HCT116 (cell line): ENCODE data around the gene GRM5. TPM values are rescaled to one million over a fixed set of nuclear protein-coding genes. Genes with fewer than 3 reads are reported as not detected.

Experiments
- ATAC-seq: fragments of 200-7000 bp; cut with Tn5 transposase; 2 replicates; pipeline ENCODE4 v1.9.1; 2020; ENCODE audit warnings: mild to moderate bottlenecking, moderate library complexity
- BruUV-seq: library from RNA; stranded (reverse); fragments of 400-500 nt; replicated peaks from 2 replicates; lab custom pipeline; 2021; lab: Mats Ljungman, UMichigan
- CTCF ChIA-PET: fragments of 300-600 bp; sonication (Branson Sonifier 250); formaldehyde crosslinking; loops from one replicate; lab custom pipeline; 2021; ENCODE audit warnings: antibody characterized with exemption; lab: Charles Lee
- POLR2A ChIA-PET: fragments of 300-600, 350-600 bp; sonication (Branson Sonifier 250); formaldehyde crosslinking; loops from one replicate; lab custom pipeline; 2021; ENCODE audit warnings: antibody characterized with exemption; lab: Charles Lee
- RAD21 ChIA-PET, 2 experiments: fragments of 300-600 bp; sonication (Branson Sonifier 250); formaldehyde crosslinking; loops; one replicate each; lab custom pipeline; 2023; ENCODE audit warnings: low total read pairs in 2 of 2; ENCODE audit not compliant: uncharacterized antibody in 2 of 2, unreplicated experiment in 2 of 2, low non-redundant PET in 1 of 2; lab: Charles Lee
- DNase-seq: peaks from one replicate; pipeline ENCODE4 v3.0.0-alpha.2; 2010; ENCODE audit warnings: low read depth, low spot score
- H2AFZ ChIP-seq: fragments of 200-600 bp; shearing (Covaris generic), sonication (generic); 2 replicates; pipeline ENCODE4 v1.6.1; 2017; ENCODE audit warnings: low read depth, mixed run types, mixed read lengths, antibody characterized with exemption, low read length; ENCODE audit not compliant: poor library complexity, severe bottlenecking
- H3K27ac ChIP-seq: 2 replicates; pipeline ENCODE4 v1.5.1; 2012; ENCODE audit warnings: low read depth, low read length
- H3K27me3 ChIP-seq: fragments of 200-600 bp; sonication (generic); 2 replicates; pipeline ENCODE4 v1.6.1; 2016; ENCODE audit warnings: mixed run types, low read length, mixed read lengths; ENCODE audit not compliant: insufficient read depth
- H3K36me3 ChIP-seq, 2 experiments: fragments of 200-500 bp in 1 of 2; fragments of 200-600 bp in 1 of 2; sonication (Bioruptor generic) in 1 of 2; sonication (generic) in 1 of 2; 2 replicates each; pipeline versions ENCODE4 v1.5.1 to v1.6.1; 2014 to 2016; ENCODE audit warnings: low read length in 2 of 2, inconsistent platforms in 1 of 2, mixed read lengths in 1 of 2, mixed run types in 1 of 2; ENCODE audit not compliant: insufficient read depth in 2 of 2, control insufficient read depth in 1 of 2
- H3K4me1 ChIP-seq, 2 experiments: fragments of 200-600 bp in 1 of 2; sonication (generic) in 1 of 2; 2 replicates each; pipeline versions ENCODE4 v1.5.1 to v1.6.1; 2012 to 2017; ENCODE audit warnings: low read length in 2 of 2, inconsistent platforms in 1 of 2, mild to moderate bottlenecking in 1 of 2, mixed read lengths in 1 of 2, mixed run types in 1 of 2, moderate library complexity in 1 of 2; ENCODE audit not compliant: insufficient read depth in 2 of 2, control insufficient read depth in 1 of 2
- H3K4me2 ChIP-seq: fragments of 200-600 bp; sonication (generic); 2 replicates; pipeline ENCODE4 v1.6.1; 2017; ENCODE audit warnings: mixed run types, low read length, mixed read lengths
- H3K4me3 ChIP-seq, 2 experiments: fragments of 200-600 bp in 1 of 2; sonication (generic) in 1 of 2; replicated peaks in 1 of 2; 2 replicates each; pipeline ENCODE4 v1.5.1; 2011 to 2016; ENCODE audit warnings: low read length in 2 of 2, control low read depth in 1 of 2, low read depth in 1 of 2, mild to moderate bottlenecking in 1 of 2, mixed read lengths in 1 of 2, mixed run types in 1 of 2
- H3K79me2 ChIP-seq: fragments of 200-600 bp; sonication (generic); 2 replicates; pipeline ENCODE4 v1.6.1; 2017; ENCODE audit warnings: mild to moderate bottlenecking, mixed run types, low read length, moderate library complexity, mixed read lengths; ENCODE audit not compliant: insufficient read depth
- H3K9ac ChIP-seq: fragments of 200-600 bp; sonication (generic); 2 replicates; pipeline ENCODE4 v1.6.1; 2016; ENCODE audit warnings: low read length, mixed read lengths
- H3K9me2 ChIP-seq: fragments of 200-600 bp; sonication (generic), shearing (Covaris generic); 2 replicates; pipeline ENCODE4 v1.6.1; 2017; ENCODE audit warnings: mixed run types, mild to moderate bottlenecking, moderate library complexity; ENCODE audit not compliant: insufficient read depth
- H3K9me3 ChIP-seq, 2 experiments: fragments of 200-500 bp in 1 of 2; fragments of 200-600 bp in 1 of 2; sonication (Bioruptor generic) in 1 of 2; sonication (generic) in 1 of 2; 2 replicates each; pipeline ENCODE4 v1.6.1; 2014 to 2017; ENCODE audit warnings: low read length in 2 of 2, mixed read lengths in 2 of 2, inconsistent platforms in 1 of 2, low read depth in 1 of 2, mild to moderate bottlenecking in 1 of 2, mixed run types in 1 of 2, moderate library complexity in 1 of 2; ENCODE audit not compliant: control insufficient read depth in 1 of 2, insufficient read depth in 1 of 2
- H4K20me1 ChIP-seq: fragments of 200-600 bp; sonication (generic), shearing (Covaris generic); 2 replicates; pipeline ENCODE4 v1.6.1; 2017; ENCODE audit warnings: mixed run types, mild to moderate bottlenecking, moderate library complexity; ENCODE audit not compliant: insufficient read depth
- CBX3 ChIP-seq: IDR thresholded peaks from 2 replicates; pipeline ENCODE4 v1.6.1; 2012; ENCODE audit warnings: low read depth
- EGR1 ChIP-seq: IDR thresholded peaks from 2 replicates; pipeline ENCODE4 v1.6.1; 2012; ENCODE audit warnings: low read depth
- FOSL1 ChIP-seq: IDR thresholded peaks from 2 replicates; pipeline ENCODE4 v1.6.1; 2012; ENCODE audit warnings: low read depth
- POLR2A ChIP-seq: IDR thresholded peaks from 2 replicates; pipeline ENCODE4 v1.7.0; 2011; ENCODE audit warnings: borderline replicate concordance; ENCODE audit not compliant: insufficient read depth, insufficient read length; ENCODE audit errors: extremely low read depth
- RAD21 ChIP-seq: IDR thresholded peaks from 2 replicates; pipeline ENCODE4 v1.6.1; 2012; ENCODE audit warnings: low read depth, mild to moderate bottlenecking
- ZFX ChIP-seq: fragments of 450-650 bp; IDR thresholded peaks from 2 replicates; pipeline ENCODE4 v1.6.1; 2017
- intact Hi-C: fragments of 100-400 bp; cut with micrococcal nuclease; formaldehyde crosslinking; loops from 2 replicates; pipeline ENCODE4 v1.10.0; 2022
- total RNA-seq: library from RNA; stranded (reverse); gene quantifications from one replicate; pipeline ENCODE4 v1.2.1, GENCODE V29; 2021; ENCODE audit not compliant: unreplicated experiment
- TF ChIP-seq, protein P1 (sequence below): IDR thresholded peaks from 2 replicates; pipeline ENCODE4 v1.6.1; 2012
- TF ChIP-seq, protein P2 (sequence below): IDR thresholded peaks from 2 replicates; pipeline ENCODE4 v1.6.1; 2012; ENCODE audit warnings: low read depth
- TF ChIP-seq, protein P3 (sequence below): IDR thresholded peaks from 2 replicates; pipeline ENCODE4 v1.6.1; 2012

Gene GRM5
- total RNA-seq, 1 experiment from 2014 or later = not detected

DNA sequence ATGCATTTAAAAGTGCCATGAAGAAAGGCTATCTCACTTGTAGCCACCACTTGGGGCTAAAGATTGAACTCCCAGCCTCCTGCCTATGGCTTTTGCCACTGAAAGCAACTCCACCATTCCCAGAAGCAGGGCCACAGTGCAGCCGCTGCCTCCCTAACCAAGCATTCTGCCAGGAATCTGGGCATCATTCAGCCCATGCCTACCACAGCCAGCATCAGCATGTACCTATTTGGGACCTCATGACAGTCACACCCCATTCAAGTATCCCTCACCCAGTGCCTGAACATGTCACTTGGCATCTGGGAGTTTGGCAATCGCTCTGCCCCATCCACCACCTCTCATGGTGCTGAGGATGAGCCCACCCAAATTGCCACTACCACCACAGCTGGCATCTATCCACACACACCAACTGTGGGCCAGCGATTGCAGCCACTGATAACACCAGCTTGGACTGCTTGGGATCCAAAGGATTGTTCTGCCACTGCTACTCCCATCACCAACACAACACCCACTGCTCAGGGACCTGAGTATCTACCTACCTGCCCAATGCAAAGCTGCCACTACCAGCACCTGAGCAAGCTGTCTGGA is 234.4 kb downstream of the GRM5 start:
- TF ChIP-seq, protein P1, sequence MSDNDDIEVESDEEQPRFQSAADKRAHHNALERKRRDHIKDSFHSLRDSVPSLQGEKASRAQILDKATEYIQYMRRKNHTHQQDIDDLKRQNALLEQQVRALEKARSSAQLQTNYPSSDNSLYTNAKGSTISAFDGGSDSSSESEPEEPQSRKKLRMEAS = no peak
- TF ChIP-seq EGR1 (no peak), POLR2A (no peak), RAD21 (no peak), FOSL1 (no peak), ZFX (no peak), CBX3 (no peak)
- TF ChIP-seq, protein P2, sequence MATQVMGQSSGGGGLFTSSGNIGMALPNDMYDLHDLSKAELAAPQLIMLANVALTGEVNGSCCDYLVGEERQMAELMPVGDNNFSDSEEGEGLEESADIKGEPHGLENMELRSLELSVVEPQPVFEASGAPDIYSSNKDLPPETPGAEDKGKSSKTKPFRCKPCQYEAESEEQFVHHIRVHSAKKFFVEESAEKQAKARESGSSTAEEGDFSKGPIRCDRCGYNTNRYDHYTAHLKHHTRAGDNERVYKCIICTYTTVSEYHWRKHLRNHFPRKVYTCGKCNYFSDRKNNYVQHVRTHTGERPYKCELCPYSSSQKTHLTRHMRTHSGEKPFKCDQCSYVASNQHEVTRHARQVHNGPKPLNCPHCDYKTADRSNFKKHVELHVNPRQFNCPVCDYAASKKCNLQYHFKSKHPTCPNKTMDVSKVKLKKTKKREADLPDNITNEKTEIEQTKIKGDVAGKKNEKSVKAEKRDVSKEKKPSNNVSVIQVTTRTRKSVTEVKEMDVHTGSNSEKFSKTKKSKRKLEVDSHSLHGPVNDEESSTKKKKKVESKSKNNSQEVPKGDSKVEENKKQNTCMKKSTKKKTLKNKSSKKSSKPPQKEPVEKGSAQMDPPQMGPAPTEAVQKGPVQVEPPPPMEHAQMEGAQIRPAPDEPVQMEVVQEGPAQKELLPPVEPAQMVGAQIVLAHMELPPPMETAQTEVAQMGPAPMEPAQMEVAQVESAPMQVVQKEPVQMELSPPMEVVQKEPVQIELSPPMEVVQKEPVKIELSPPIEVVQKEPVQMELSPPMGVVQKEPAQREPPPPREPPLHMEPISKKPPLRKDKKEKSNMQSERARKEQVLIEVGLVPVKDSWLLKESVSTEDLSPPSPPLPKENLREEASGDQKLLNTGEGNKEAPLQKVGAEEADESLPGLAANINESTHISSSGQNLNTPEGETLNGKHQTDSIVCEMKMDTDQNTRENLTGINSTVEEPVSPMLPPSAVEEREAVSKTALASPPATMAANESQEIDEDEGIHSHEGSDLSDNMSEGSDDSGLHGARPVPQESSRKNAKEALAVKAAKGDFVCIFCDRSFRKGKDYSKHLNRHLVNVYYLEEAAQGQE = no peak
- TF ChIP-seq, protein P3, sequence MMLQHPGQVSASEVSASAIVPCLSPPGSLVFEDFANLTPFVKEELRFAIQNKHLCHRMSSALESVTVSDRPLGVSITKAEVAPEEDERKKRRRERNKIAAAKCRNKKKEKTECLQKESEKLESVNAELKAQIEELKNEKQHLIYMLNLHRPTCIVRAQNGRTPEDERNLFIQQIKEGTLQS = no peak
- ChIA-PET RAD21 (no interaction called here), CTCF (no interaction called here), POLR2A (no interaction called here)
- no peak overlapping the region for H3K4me2 ChIP-seq
- no peak for DNase-seq
- no peak overlapping the region for H3K27ac ChIP-seq
- H3K4me1 ChIP-seq = no peaks in the 10 kb centered on the region
- H3K4me3 ChIP-seq = no peak overlapping the region
- BruUV-seq = no TSS peak
- no peaks in the 10 kb centered on the region for H3K36me3 ChIP-seq
- no peaks in the 10 kb centered on the region for H3K27me3 ChIP-seq
- H3K9me3 ChIP-seq = no peaks in the 10 kb centered on the region
- H2AFZ ChIP-seq = no peak overlapping the region
- H3K9ac ChIP-seq = no peak overlapping the region
- no peaks in the 10 kb centered on the region for H3K79me2 ChIP-seq
- no peak for ATAC-seq
- no peaks in the 10 kb centered on the region for H4K20me1 ChIP-seq
- H3K9me2 ChIP-seq = no peaks in the 10 kb centered on the region
- intact Hi-C loops = no loop called here
